ENCODE data around the gene MGAM2. TPM values are rescaled to one million over a fixed set of nuclear protein-coding genes. Genes with fewer than 3 reads are reported as not detected.

Gene MGAM2
- total RNA-seq, 2 experiments from 2014 or later: not detected

DNA sequence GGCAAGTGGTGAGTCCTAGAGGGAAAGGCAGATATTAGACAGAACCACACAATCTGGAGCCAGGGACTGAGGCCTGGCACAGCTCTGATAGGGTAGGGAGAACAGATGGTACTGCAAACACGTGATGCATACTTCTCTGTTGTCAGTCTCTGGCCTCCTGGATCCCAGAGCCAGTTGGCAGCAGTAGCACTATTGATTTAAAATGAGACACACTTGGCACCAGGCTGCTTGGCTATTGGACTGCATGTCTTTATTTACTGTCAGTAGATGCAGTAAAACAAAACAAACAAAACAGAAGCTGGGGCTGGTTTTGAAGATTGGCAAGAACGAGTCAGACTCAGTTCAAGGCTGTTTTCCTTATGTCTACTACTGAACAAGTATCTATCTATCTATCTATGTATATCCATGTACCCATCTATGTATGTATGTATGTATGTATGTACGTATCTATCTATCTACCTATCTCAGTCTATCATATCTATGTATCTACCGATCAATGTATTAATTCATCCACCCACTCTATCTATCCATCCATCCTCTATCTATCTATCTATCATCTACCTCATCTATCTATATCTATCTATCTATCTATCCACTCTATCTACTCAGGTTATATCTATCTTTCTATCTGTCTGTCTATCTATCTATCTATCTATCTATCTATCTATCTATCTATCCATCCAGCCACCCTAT, 23.4 kb upstream of the MGAM2 start:
- DNase-seq (ENCODE audit: low spot score): no peak
- Histone ChIP-seq H3K9me3 (ENCODE audit: low read length) (no peaks in the 10 kb centered on the region), H3K4me2 (ENCODE audit: low read length) (no peak overlapping the region), H3K4me1 (ENCODE audit: insufficient read depth, low read length, poor library complexity, severe bottlenecking) (no peaks in the 10 kb centered on the region), H3K9me2 (ENCODE audit: insufficient read depth, low read length) (no peaks in the 10 kb centered on the region), H3K27ac (ENCODE audit: low read depth, low read length, poor library complexity, severe bottlenecking) (no peak overlapping the region), H3K36me3 (ENCODE audit: insufficient read depth, low read length) (no peaks in the 10 kb centered on the region), H4K20me1 (ENCODE audit: insufficient read depth, low read length) (no peaks in the 10 kb centered on the region), H3K79me2 (ENCODE audit: insufficient read depth, low read depth, low read length) (no peaks in the 10 kb centered on the region), H3K4me3 (ENCODE audit: low read depth, low read length, poor library complexity, severe bottlenecking) (no peak overlapping the region), H2AFZ (ENCODE audit: low read length) (no peak overlapping the region)
- intact Hi-C loops (cut with micrococcal nuclease; ENCODE audit: unreplicated experiment): no loop called here
- TF ChIP-seq EZH2phosphoT487 (IDR thresholded peaks at IDR 0.05; ENCODE audit: borderline replicate concordance, low read depth, low read length) (no peak), CTCF (conservative IDR thresholded peaks at IDR 0.05; ENCODE audit: low read length) (no peak)
- no TSS peak for BruUV-seq (replicated peaks)
- POLR2A ChIA-PET: no interaction called here
- CTCF ChIA-PET (ENCODE audit: unreplicated experiment): no interaction called here

DNA sequence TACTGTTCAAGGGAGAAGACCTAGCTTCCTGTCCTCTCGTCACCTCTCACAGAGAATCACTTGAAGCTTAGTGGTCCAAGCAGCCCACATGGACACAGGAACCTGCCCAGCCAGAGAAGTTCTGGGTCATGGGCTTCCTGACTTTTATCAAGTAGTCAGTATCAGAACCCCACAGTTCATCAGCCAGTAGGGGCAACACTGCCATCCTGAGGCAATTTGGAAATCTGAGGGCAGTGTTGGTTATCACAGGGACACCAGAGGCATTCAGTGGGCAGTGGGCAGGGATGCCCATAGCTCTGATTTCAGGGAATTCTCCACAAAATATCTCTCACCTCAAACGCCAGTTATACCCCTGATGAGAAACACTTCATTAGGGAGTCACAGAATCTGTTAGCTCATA, 22.5 kb upstream of the MGAM2 start:
- intact Hi-C loops (cut with micrococcal nuclease; ENCODE audit: unreplicated experiment): no loop called here
- CTCF ChIA-PET (ENCODE audit: unreplicated experiment): no interaction called here

More for the DNA sequence above, 22.5 kb upstream of the MGAM2 start:
- no peak for DNase-seq (ENCODE audit: low spot score)
- no peaks in the 10 kb centered on the region for H3K79me2 ChIP-seq (ENCODE audit: insufficient read depth, low read depth, low read length)
- no peaks in the 10 kb centered on the region for H3K9me3 ChIP-seq (ENCODE audit: low read length)
- POLR2A ChIA-PET: interaction anchor here (0.6 kb wide), 1 partner anchor 212 kb away, joined by 5 read pairs; no protein-coding TSS in a partner anchor
- no peaks in the 10 kb centered on the region for H3K4me1 ChIP-seq (ENCODE audit: insufficient read depth, low read length, poor library complexity, severe bottlenecking)
- TF ChIP-seq CTCF (conservative IDR thresholded peaks at IDR 0.05; ENCODE audit: low read length): no peak
- TF ChIP-seq EZH2phosphoT487 (IDR thresholded peaks at IDR 0.05; ENCODE audit: borderline replicate concordance, low read depth, low read length): no peak
- H3K4me3 ChIP-seq (ENCODE audit: low read depth, low read length, poor library complexity, severe bottlenecking): no peak overlapping the region
- H3K4me2 ChIP-seq (ENCODE audit: low read length): no peak overlapping the region
- H3K27ac ChIP-seq (ENCODE audit: low read depth, low read length, poor library complexity, severe bottlenecking): no peak overlapping the region
- BruUV-seq (replicated peaks): no TSS peak
- no peaks in the 10 kb centered on the region for H3K36me3 ChIP-seq (ENCODE audit: insufficient read depth, low read length)
- H4K20me1 ChIP-seq (ENCODE audit: insufficient read depth, low read length): no peaks in the 10 kb centered on the region
- no peaks in the 10 kb centered on the region for H3K9me2 ChIP-seq (ENCODE audit: insufficient read depth, low read length)
- H2AFZ ChIP-seq (ENCODE audit: low read length): no peak overlapping the region
